ENCODE results near the gene TNS3. TPM values are rescaled to one million over a fixed set of nuclear protein-coding genes. Genes with fewer than 3 reads are reported as not detected.
A peak's percentile ranks its signal among the peaks of the same experiment; 100 is the strongest.

TNS3 gene
- total RNA-seq, 5 donors from 2014 or later (not counting 1 experiment from before 2014, with no cell fraction given): 0.58 to 3.7 (median 2.0) TPM

DNA sequence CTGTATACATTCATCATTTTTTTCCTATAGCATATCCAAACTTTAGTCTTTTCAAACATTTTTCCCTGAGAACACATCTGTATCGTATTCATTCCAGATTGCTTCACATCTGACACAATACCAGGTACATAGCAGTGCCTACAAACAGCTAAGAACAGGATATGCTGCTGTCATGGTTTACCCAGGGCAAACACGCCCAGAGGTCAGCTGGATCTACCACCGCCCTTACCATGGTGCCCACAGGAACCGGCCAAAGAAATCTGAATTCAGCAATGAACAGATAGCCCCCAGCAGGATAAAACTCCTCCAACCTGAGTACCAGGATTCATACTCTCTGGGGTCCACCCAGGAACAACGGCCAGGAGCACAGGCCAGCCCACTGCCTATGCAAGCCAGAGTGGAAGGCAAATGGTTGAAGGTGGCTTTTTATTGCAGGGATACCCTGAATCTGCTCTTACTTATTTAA, 43.0 kb downstream of the TNS3 start:
- Mint-ChIP-seq H3K36me3 (no peaks in the 10 kb centered on the region), H3K27ac (no peak overlapping the region), H3K9me3 (no peaks in the 10 kb centered on the region), H3K4me3 (no peak overlapping the region), H3K27me3 (peaks cover 0 to 6% of the 10 kb centered on the region in 2 donors), H3K4me1 (peaks cover 0 to 2% (median 0%) of the 10 kb centered on the region in 3 donors)
- H3K36me3 ChIP-seq (ENCODE audit: control insufficient read depth in 2 of 2, extremely low read depth in 1 of 2, insufficient read depth in 1 of 2, low read length in 1 of 2): no peaks in the 10 kb centered on the region
- no peaks in the 10 kb centered on the region for H3K4me1 ChIP-seq (ENCODE audit: control insufficient read depth in 1 of 2, extremely low read depth in 1 of 2, insufficient read depth in 2 of 2, low read length in 2 of 2)
- WGBS (ENCODE audit: insufficient coverage): 76% methylated on average over 3 of the region's 5 CpGs
- H3K9me3 ChIP-seq: no peaks in the 10 kb centered on the region
- no peak overlapping the region for H3K27ac ChIP-seq (ENCODE audit: low read length)
- CTCF ChIA-PET: no interaction called here
- DNase-seq (no peak), ATAC-seq (replicated peaks in 1 of 4) (no peak)
- no peak overlapping the region for H3K4me3 ChIP-seq (ENCODE audit: control insufficient read depth in 1 of 2, extremely low read depth in 1 of 2, low read length in 1 of 2)
- peaks cover 2 to 4% of the 10 kb centered on the region in 2 experiments for H3K27me3 ChIP-seq (replicated peaks in 1 of 2; ENCODE audit: control insufficient read depth in 2 of 2, extremely low read depth in 1 of 2, insufficient read depth in 2 of 2, low read length in 1 of 2)
- POLR2A ChIA-PET: no interaction called here

DNA sequence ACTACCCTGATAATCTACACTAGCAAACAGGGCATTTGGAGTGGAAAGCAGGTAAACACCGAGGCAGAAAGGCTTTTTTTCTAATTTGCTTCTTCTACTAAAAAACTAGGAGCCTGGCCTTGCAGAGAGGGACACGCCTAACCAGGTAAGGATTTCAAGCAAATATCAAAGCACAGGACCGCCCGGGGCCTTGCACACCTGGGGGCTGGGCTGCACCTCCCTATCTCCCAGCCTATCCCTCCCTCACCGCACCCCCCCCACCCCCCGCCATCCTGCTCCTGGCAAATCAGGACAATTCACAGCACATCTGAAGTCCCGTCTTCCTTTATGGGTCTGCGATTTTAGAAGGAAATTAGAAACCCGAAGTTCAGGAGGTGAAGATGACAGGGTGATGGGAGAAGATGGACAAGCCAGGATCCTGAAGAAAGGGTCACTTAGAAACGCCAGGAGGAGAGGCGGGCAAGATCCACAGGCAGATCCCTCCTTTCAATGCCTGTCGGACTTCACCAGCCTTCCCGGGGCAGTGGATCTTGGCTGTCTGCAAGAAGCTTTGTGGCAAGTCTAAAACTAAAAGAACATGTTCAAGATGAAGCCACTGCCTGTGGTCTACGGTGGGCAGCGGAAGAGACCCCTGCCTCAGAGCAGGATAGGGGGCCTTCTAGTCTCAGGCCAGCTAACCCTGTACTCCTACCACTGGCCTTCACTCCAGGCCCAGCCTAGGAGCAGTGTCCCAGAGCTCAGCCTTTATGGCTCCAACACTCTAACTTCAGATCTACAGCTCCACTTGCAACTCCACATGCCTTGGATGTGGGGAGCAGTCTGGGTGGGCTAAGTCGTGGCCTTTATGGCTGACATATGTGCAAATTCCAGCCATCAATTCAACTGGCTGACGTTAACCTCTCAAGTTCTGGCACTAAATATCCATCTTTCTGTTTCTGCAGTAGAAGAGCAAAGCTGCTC, 43.9 kb downstream of the TNS3 start:
- no peaks in the 10 kb centered on the region for H3K36me3 ChIP-seq (ENCODE audit: control insufficient read depth in 2 of 2, extremely low read depth in 1 of 2, insufficient read depth in 1 of 2, low read length in 1 of 2)
- no peak overlapping the region for H3K4me3 ChIP-seq (ENCODE audit: control insufficient read depth in 1 of 2, extremely low read depth in 1 of 2, low read length in 1 of 2)
- no peak overlapping the region for H3K27ac ChIP-seq (ENCODE audit: low read length)
- Mint-ChIP-seq H3K4me3 (no peak overlapping the region), H3K27me3 (peaks cover 0 to 6% of the 10 kb centered on the region in 2 donors), H3K27ac (no peak overlapping the region), H3K36me3 (no peaks in the 10 kb centered on the region), H3K9me3 (no peaks in the 10 kb centered on the region), H3K4me1 (no peaks in the 10 kb centered on the region)
- ChIA-PET CTCF (no interaction called here), POLR2A (no interaction called here)
- no peaks in the 10 kb centered on the region for H3K4me1 ChIP-seq (ENCODE audit: control insufficient read depth in 1 of 2, extremely low read depth in 1 of 2, insufficient read depth in 2 of 2, low read length in 2 of 2)
- WGBS (ENCODE audit: insufficient coverage): 83% methylated on average over 13 of the region's 17 CpGs
- no peak for ATAC-seq (replicated peaks in 1 of 4)
- H3K9me3 ChIP-seq: no peaks in the 10 kb centered on the region
- DNase-seq: no peak
- H3K27me3 ChIP-seq (replicated peaks in 1 of 2; ENCODE audit: control insufficient read depth in 2 of 2, extremely low read depth in 1 of 2, insufficient read depth in 2 of 2, low read length in 1 of 2): peaks cover 2 to 4% of the 10 kb centered on the region in 2 experiments

DNA sequence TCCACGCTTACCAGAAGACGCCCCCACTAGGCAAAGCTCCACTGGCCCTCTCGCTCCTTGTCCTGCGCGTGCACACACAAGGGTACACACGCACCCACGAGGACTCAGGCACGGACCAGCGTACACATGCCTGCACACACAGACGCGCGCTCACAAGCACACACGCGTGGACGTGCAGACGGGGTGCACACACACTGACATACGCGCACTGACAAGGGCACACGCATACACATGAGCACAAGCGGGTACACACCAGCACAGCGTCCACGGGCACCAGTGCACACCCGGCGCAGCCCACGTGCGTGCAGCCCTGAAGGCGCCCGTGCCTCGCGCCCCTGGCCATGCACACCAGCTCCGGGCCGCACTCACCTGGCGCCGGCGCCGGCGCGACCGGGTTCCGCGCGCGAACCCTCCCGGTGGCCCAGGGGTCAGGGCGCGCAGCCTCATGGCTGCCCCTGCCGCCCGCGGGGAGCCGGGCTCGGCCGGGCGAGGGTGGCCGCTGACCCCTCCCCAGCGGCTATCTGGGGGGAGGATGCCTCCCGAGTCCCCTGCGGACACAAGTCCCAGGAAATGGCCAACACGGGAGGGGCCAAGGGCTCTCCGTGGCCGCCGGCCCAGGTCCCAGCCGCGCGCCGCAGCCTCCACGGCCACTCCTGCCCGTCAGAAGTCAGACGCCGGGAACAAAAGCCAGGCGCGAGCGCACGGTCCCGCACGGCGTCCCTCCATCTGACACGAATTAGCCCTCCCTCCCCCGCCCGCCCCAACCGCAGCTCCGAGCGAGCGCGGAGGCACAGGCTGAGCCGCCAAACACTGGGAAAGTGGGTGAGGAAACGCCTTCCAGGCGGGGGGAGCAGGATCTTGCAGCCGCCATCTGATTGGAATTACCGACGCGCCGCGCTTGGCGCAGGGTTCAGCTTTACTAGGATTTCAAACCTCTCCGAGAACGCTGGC, 45.0 kb downstream of the TNS3 start:
- no peaks in the 10 kb centered on the region for H3K4me1 Mint-ChIP-seq
- H3K4me3 ChIP-seq (ENCODE audit: control insufficient read depth in 1 of 2, extremely low read depth in 1 of 2, low read length in 1 of 2): no peak overlapping the region
- peaks cover 0 to 6% of the 10 kb centered on the region in 2 donors for H3K27me3 Mint-ChIP-seq
- H3K36me3 Mint-ChIP-seq: no peaks in the 10 kb centered on the region
- H3K36me3 ChIP-seq (ENCODE audit: control insufficient read depth in 2 of 2, extremely low read depth in 1 of 2, insufficient read depth in 1 of 2, low read length in 1 of 2): no peaks in the 10 kb centered on the region
- H3K9me3 Mint-ChIP-seq: peaks cover 0 to 4% (median 0%) of the 10 kb centered on the region in 3 donors
- DNase-seq: no peak
- peak overlapping the region in 1 of 2 donors; percentile 28 for H3K27ac Mint-ChIP-seq
- ChIA-PET CTCF (no interaction called here), POLR2A (no interaction called here)
- ATAC-seq (replicated peaks in 1 of 4): no peak
- H3K4me3 Mint-ChIP-seq: no peak overlapping the region
- WGBS (ENCODE audit: insufficient coverage): 50% methylated on average over 89 of the region's 96 CpGs
- H3K9me3 ChIP-seq: no peaks in the 10 kb centered on the region
- peaks cover 2 to 4% of the 10 kb centered on the region in 2 experiments for H3K27me3 ChIP-seq (replicated peaks in 1 of 2; ENCODE audit: control insufficient read depth in 2 of 2, extremely low read depth in 1 of 2, insufficient read depth in 2 of 2, low read length in 1 of 2)
- H3K4me1 ChIP-seq (ENCODE audit: control insufficient read depth in 1 of 2, extremely low read depth in 1 of 2, insufficient read depth in 2 of 2, low read length in 2 of 2): no peaks in the 10 kb centered on the region
- H3K27ac ChIP-seq (ENCODE audit: low read length): no peak overlapping the region

DNA sequence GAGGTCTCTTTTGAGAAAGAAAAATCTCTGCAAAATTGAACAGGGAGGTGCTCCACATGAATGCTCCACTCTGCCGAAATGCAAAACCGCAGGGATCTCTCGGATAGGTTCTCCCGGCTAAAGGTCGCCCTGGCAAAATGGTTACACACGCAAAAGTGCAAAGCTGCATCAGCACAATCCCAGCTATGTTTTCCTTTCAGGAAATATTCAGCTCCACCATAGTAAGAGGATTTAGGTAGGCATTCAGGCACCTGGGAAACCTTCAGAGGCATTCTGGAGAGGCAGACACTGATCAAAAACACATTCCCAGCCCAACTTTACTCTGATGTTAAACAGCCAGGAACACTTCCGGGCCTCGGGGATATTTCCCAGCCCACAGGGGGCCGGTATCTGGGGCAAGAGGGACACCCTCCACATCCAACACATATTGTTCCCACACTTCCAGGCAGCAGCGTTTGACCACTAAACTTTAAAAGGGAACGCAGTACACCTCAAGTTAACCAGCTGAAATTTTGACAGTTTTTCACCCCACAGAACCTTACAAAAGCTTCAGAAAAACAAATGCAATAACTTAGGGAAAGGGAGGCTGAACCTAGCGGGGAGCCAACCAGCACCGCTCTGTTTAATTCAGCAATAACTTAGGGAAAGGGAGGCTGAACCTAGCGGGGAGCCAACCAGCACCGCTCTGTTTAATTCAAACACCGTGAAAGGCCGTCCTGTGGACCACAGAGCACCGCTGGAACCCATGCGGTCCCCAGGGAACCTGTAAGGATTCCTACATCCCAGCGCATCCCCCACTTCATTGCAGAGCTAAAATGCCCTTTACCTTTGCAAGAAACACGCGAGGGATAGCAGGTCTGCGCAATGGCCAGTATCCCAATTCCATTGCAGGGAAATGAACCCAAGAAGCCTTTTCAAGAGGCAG, 45.9 kb downstream of the TNS3 start:
- Mint-ChIP-seq H3K9me3 (peaks cover 0 to 4% (median 0%) of the 10 kb centered on the region in 3 donors), H3K27ac (no peak overlapping the region), H3K27me3 (peaks cover 0 to 6% of the 10 kb centered on the region in 2 donors), H3K4me1 (no peaks in the 10 kb centered on the region), H3K4me3 (no peak overlapping the region), H3K36me3 (no peaks in the 10 kb centered on the region)
- Histone ChIP-seq H3K27ac (ENCODE audit: low read length) (no peak overlapping the region), H3K4me1 (ENCODE audit: control insufficient read depth in 1 of 2, extremely low read depth in 1 of 2, insufficient read depth in 2 of 2, low read length in 2 of 2) (no peaks in the 10 kb centered on the region), H3K36me3 (ENCODE audit: control insufficient read depth in 2 of 2, extremely low read depth in 1 of 2, insufficient read depth in 1 of 2, low read length in 1 of 2) (no peaks in the 10 kb centered on the region), H3K4me3 (ENCODE audit: control insufficient read depth in 1 of 2, extremely low read depth in 1 of 2, low read length in 1 of 2) (no peak overlapping the region), H3K27me3 (replicated peaks in 1 of 2; ENCODE audit: control insufficient read depth in 2 of 2, extremely low read depth in 1 of 2, insufficient read depth in 2 of 2, low read length in 1 of 2) (peaks cover 2 to 4% of the 10 kb centered on the region in 2 experiments), H3K9me3 (no peaks in the 10 kb centered on the region)
- DNase-seq (no peak), ATAC-seq (replicated peaks in 1 of 4) (no peak)
- WGBS (ENCODE audit: insufficient coverage): 91% methylated on average over 18 of the region's 23 CpGs
- ChIA-PET POLR2A (no interaction called here), CTCF (no interaction called here)

DNA sequence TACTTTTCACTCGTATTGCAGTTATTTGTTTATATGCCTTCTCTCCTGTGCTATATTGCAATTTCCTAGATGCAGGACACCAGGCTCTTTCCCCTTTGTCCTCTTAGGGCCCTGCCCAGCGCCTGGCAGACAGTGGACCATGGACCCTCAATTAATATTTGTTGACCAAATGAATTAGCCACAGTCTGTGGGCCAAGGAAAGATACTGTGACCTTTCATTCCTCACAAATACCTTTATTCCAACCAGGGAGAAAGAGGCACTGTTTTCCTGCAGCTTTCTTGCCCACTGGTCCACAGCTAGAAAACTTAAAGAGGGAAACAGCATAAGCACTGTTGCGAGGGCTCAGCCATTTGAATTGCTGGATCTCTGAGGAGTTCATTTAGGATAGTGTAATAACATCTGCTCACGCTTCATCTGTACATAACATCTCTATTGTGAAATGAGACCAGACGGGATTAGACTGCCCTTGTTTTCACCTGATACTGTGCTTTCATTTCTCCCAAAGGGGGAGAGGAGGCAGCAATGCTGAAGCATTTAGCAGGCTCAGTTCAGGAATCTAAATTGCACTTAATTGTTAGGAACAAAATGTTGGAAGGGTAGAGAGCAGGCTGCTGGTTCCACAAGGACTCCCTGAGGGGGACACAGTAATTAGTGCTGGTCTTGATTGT, 46.7 kb downstream of the TNS3 start:
- Histone ChIP-seq H3K27me3 (replicated peaks in 1 of 2; ENCODE audit: control insufficient read depth in 2 of 2, extremely low read depth in 1 of 2, insufficient read depth in 2 of 2, low read length in 1 of 2) (peaks cover 2 to 4% of the 10 kb centered on the region in 2 experiments), H3K27ac (ENCODE audit: low read length) (no peak overlapping the region), H3K4me1 (ENCODE audit: control insufficient read depth in 1 of 2, extremely low read depth in 1 of 2, insufficient read depth in 2 of 2, low read length in 2 of 2) (no peaks in the 10 kb centered on the region), H3K36me3 (ENCODE audit: control insufficient read depth in 2 of 2, extremely low read depth in 1 of 2, insufficient read depth in 1 of 2, low read length in 1 of 2) (no peaks in the 10 kb centered on the region), H3K9me3 (no peaks in the 10 kb centered on the region), H3K4me3 (ENCODE audit: control insufficient read depth in 1 of 2, extremely low read depth in 1 of 2, low read length in 1 of 2) (no peak overlapping the region)
- H3K4me3 Mint-ChIP-seq: no peak overlapping the region
- peaks cover 0 to 4% of the 10 kb centered on the region in 2 donors for H3K27me3 Mint-ChIP-seq
- H3K36me3 Mint-ChIP-seq: no peaks in the 10 kb centered on the region
- peaks cover under 1 to 4% (median 1%) of the 10 kb centered on the region in 3 donors for H3K9me3 Mint-ChIP-seq
- no peak for DNase-seq
- CTCF ChIA-PET: no interaction called here
- ATAC-seq (replicated peaks in 1 of 4): no peak
- POLR2A ChIA-PET: no interaction called here
- H3K27ac Mint-ChIP-seq: no peak overlapping the region
- 88% methylated on average over 1 of the region's 5 CpGs for WGBS (ENCODE audit: insufficient coverage)
- H3K4me1 Mint-ChIP-seq: no peaks in the 10 kb centered on the region
